ENCODE data around the gene ITPR1.

Gene ITPR1

GRCh38 chr3:4655145-4656045 is 162.2 kb downstream of the ITPR1 start:
- no peak for DNase-seq

- no peak for DNase-seq
These were observed 162.9 kb downstream of the ITPR1 start for GRCh38 chr3:4656059-4656458.

GRCh38 chr3:4656626-4657328 is 163.6 kb downstream of the ITPR1 start:
- no peak for DNase-seq

- DNase-seq = no peak
These were observed 167.8 kb downstream of the ITPR1 start for GRCh38 chr3:4660936-4661335.

- DNase-seq = no peak
These were observed 171.3 kb downstream of the ITPR1 start for GRCh38 chr3:4664412-4664811.

GRCh38 chr3:4665197-4665596 is 172.0 kb downstream of the ITPR1 start:
- DNase-seq = no peak

GRCh38 chr3:4666071-4666470 is 172.9 kb downstream of the ITPR1 start:
- DNase-seq = no peak

- DNase-seq = no peak
These were observed 177.2 kb downstream of the ITPR1 start for GRCh38 chr3:4670352-4670751.

GRCh38 chr3:4672725-4673275 is 179.7 kb downstream of the ITPR1 start:
- no peak for DNase-seq

GRCh38 chr3:4674216-4674615 is 181.1 kb downstream of the ITPR1 start:
- no peak for DNase-seq

- DNase-seq = no peak
These were observed 182.6 kb downstream of the ITPR1 start for GRCh38 chr3:4675704-4676103.

GRCh38 chr3:4678320-4678719 is 185.2 kb downstream of the ITPR1 start:
- no peak for DNase-seq

GRCh38 chr3:4680227-4680691 is 187.1 kb downstream of the ITPR1 start:
- DNase-seq = no peak

- DNase-seq = no peak
These were observed 187.7 kb downstream of the ITPR1 start for GRCh38 chr3:4680871-4681300.

- no peak for DNase-seq
These were observed 188.2 kb downstream of the ITPR1 start for GRCh38 chr3:4681301-4681700.

- DNase-seq = no peak
These were observed 191.0 kb downstream of the ITPR1 start for GRCh38 chr3:4684117-4684516.

GRCh38 chr3:4684976-4685375 is 191.8 kb downstream of the ITPR1 start:
- DNase-seq = no peak

- DNase-seq = no peak
These were observed 192.7 kb downstream of the ITPR1 start for GRCh38 chr3:4685673-4686345.

GRCh38 chr3:4686619-4687018 is 193.5 kb downstream of the ITPR1 start:
- DNase-seq = no peak

- DNase-seq = no peak
These were observed 194.0 kb downstream of the ITPR1 start for GRCh38 chr3:4687167-4687566.

- no peak for DNase-seq
These were observed 194.4 kb downstream of the ITPR1 start for GRCh38 chr3:4687596-4687995.

GRCh38 chr3:4688411-4688810 is 195.3 kb downstream of the ITPR1 start:
- no peak for DNase-seq

GRCh38 chr3:4689021-4689420 is 195.9 kb downstream of the ITPR1 start:
- DNase-seq = no peak
